Ishikawa (cell line): ENCODE data around the gene HOXA7.

Experiments used
- CREB1 ChIP-seq: IDR thresholded peaks from 2 replicates; pipeline ENCODE4 v1.6.1; 2012; ENCODE audit warnings: low read depth
- YY1 ChIP-seq: IDR thresholded peaks from 2 replicates; pipeline ENCODE4 v1.6.1; 2012; ENCODE audit warnings: low read depth
- TF ChIP-seq, protein P1 (sequence below): IDR thresholded peaks from 2 replicates; pipeline ENCODE4 v1.6.1; 2012

- TF ChIP-seq CREB1 (no peak), YY1 (no peak)
- TF ChIP-seq, protein P1, sequence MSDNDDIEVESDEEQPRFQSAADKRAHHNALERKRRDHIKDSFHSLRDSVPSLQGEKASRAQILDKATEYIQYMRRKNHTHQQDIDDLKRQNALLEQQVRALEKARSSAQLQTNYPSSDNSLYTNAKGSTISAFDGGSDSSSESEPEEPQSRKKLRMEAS: no peak
Observed at GRCh38 chr7:27133409-27134231, 22.9 kb downstream of the HOXA7 start.
